PC-3 (cell line): ENCODE results near the gene CYTH2. TPM values are rescaled to one million over a fixed set of nuclear protein-coding genes. Genes with fewer than 3 reads are reported as not detected.

Experiments used
- ATAC-seq: fragments of 200-7000 bp; cut with Tn5 transposase; 2 replicates; pipeline ENCODE4 v1.9.1; 2020; ENCODE audit warnings: mild to moderate bottlenecking, moderate library complexity
- Bru-seq: library from RNA; stranded (reverse); fragments of 400-500 nt; gene quantifications from one replicate; lab custom pipeline; 2021; lab: Mats Ljungman, UMichigan
- BruChase-seq, 2 experiments: library from RNA; stranded (reverse); fragments of 400-500 nt; gene quantifications; one replicate each; lab custom pipeline; 2021; lab: Mats Ljungman, UMichigan
- BruUV-seq: library from RNA; stranded (reverse); fragments of 400-500 nt; replicated peaks from 2 replicates; lab custom pipeline; 2021; lab: Mats Ljungman, UMichigan
- CTCF ChIA-PET: fragments of 300-600 bp; sonication (Branson Sonifier 250); formaldehyde crosslinking; loops from one replicate; lab custom pipeline; 2022; ENCODE audit warnings: antibody characterized with exemption; lab: Charles Lee
- POLR2A ChIA-PET: fragments of 300-600 bp; sonication (Branson Sonifier 250); formaldehyde crosslinking; loops from one replicate; lab custom pipeline; 2022; ENCODE audit warnings: antibody characterized with exemption; ENCODE audit not compliant: unreplicated experiment; lab: Charles Lee
- DNase-seq: peaks from one replicate; pipeline ENCODE4 v3.0.0-alpha.2; 2015
- H2AFZ ChIP-seq: fragments of 300-600 bp; sonication (generic); 2 replicates; pipeline ENCODE4 v1.6.0; 2016; ENCODE audit warnings: antibody characterized with exemption, low read length
- H3F3A ChIP-seq: fragments of 300-600 bp; sonication (generic); one replicate; pipeline ENCODE4 v1.6.0; 2017; ENCODE audit warnings: antibody characterized with exemption, low read length, control low read depth, mild to moderate bottlenecking; ENCODE audit not compliant: unreplicated experiment
- H3K27ac ChIP-seq: fragments of 300-600 bp; sonication (generic); 2 replicates; pipeline ENCODE4 v1.5.1; 2016; ENCODE audit warnings: mild to moderate bottlenecking, low read length
- H3K27me3 ChIP-seq: fragments of 300-600 bp; sonication (generic); 2 replicates; pipeline ENCODE4 v1.6.1; 2016; ENCODE audit warnings: low read length, mixed read lengths
- H3K36me3 ChIP-seq: fragments of 300-600 bp; sonication (generic); 2 replicates; pipeline ENCODE4 v1.6.1; 2016; ENCODE audit warnings: low read depth, mixed run types, low read length, mixed read lengths
- H3K4me1 ChIP-seq: fragments of 300-600 bp; sonication (generic); 2 replicates; pipeline ENCODE4 v1.5.1; 2016; ENCODE audit warnings: low read length; ENCODE audit not compliant: insufficient read depth
- H3K4me2 ChIP-seq: fragments of 300-600 bp; sonication (generic); 2 replicates; pipeline ENCODE4 v1.6.0; 2016; ENCODE audit warnings: low read length
- H3K4me3 ChIP-seq: fragments of 300-600 bp; sonication (generic); 2 replicates; pipeline ENCODE4 v1.5.1; 2016; ENCODE audit warnings: mild to moderate bottlenecking, low read length, mixed read lengths
- H3K79me2 ChIP-seq: fragments of 300-600 bp; sonication (generic); 2 replicates; pipeline ENCODE4 v1.6.1; 2017; ENCODE audit warnings: low read length, mixed read lengths
- H3K9ac ChIP-seq: fragments of 300-600 bp; sonication (generic); 2 replicates; pipeline ENCODE4 v1.6.0; 2016; ENCODE audit warnings: mild to moderate bottlenecking, low read length
- H3K9me2 ChIP-seq: fragments of 300-600 bp; sonication (generic); replicated peaks from 2 replicates; pipeline ENCODE4 v1.6.1; 2016; ENCODE audit warnings: mixed run types, low read length, mixed read lengths
- H3K9me3 ChIP-seq: fragments of 300-600 bp; sonication (generic); 2 replicates; pipeline ENCODE4 v1.6.1; 2016; ENCODE audit warnings: low read length, mixed read lengths
- H4K20me1 ChIP-seq: fragments of 300-600 bp; sonication (generic); 2 replicates; pipeline ENCODE4 v1.6.1; 2016; ENCODE audit warnings: low read length, mixed read lengths
- CTCF ChIP-seq: fragments of 300-600 bp; sonication (generic); conservative IDR thresholded peaks from 2 replicates; pipeline ENCODE4 v1.5.1; 2017; ENCODE audit warnings: antibody characterized with exemption, low read depth, mild to moderate bottlenecking, low read length
- EZH2 ChIP-seq: fragments of 300-600 bp; sonication (generic); IDR thresholded peaks from one replicate; pipeline ENCODE4 v1.6.1; 2017; ENCODE audit warnings: antibody characterized with exemption, mild to moderate bottlenecking, low read length; ENCODE audit not compliant: unreplicated experiment
- EZH2phosphoT487 ChIP-seq: fragments of 300-600 bp; sonication (generic); IDR thresholded peaks from 2 replicates; pipeline ENCODE4 v1.6.1; 2018; ENCODE audit warnings: mild to moderate bottlenecking, antibody characterized with exemption, low read length, borderline replicate concordance
- intact Hi-C: fragments of 100-400 bp; cut with micrococcal nuclease; formaldehyde crosslinking; loops from 2 replicates; pipeline ENCODE4 v1.9.0; 2023
- long read RNA-seq: library from polyadenylated mRNA; unstranded; transcript quantifications from one replicate; pipeline ENCODE4 v2.0.0, GENCODE V29; 2021; ENCODE audit not compliant: unreplicated experiment
- total RNA-seq: library from RNA; depleted of rRNA; stranded (reverse); fragments of >200 nt; gene quantifications from 2 replicates; pipeline ENCODE4 v1.2.3, GENCODE V29; 2014; rRNA removed

CYTH2 gene
- total RNA-seq (50.5 and 58.6 TPM in 2 replicates), Bru-seq, nascent RNA (percentile 87 among the genes with signal in this experiment), BruChase-seq, experiment 1, labeled RNA remaining after a 6-hour chase (percentile 94 among the genes with signal in this experiment), BruChase-seq, experiment 2, labeled RNA remaining after a 2-hour chase (percentile 94 among the genes with signal in this experiment)
- long read RNA-seq, full-length matches to known transcripts, result 51 of 190 reads
- long read RNA-seq, partial matches to known transcripts, result 91 of 190 reads
- long read RNA-seq, other reads (novel, unspliced or antisense), result 48 of 190 reads

- peak within 1 kb of the TSS; percentile 92 for H3K9ac ChIP-seq
- H3K79me2 ChIP-seq, result peaks cover 14% of the 10 kb centered on the region
- BruUV-seq, result no TSS peak
- CTCF ChIA-PET, result no interaction called here
- ATAC-seq, result peak; percentile 62
- TF ChIP-seq CTCF (no peak), EZH2 (no peak), EZH2phosphoT487 (no peak)
- intact Hi-C loops, result no loop called here
- peaks cover 4% of the 10 kb centered on the region; the same call in 1 of the 2 replicates for H3K4me1 ChIP-seq
- peak within 1 kb of the TSS; percentile 61 for H2AFZ ChIP-seq
- no peaks in the 10 kb centered on the region for H3F3A ChIP-seq
- H3K9me2 ChIP-seq, result no peaks in the 10 kb centered on the region
- peaks cover 12% of the 10 kb centered on the region for H4K20me1 ChIP-seq
- H3K27me3 ChIP-seq, result no peaks in the 10 kb centered on the region
- H3K4me3 ChIP-seq, result peak within 1 kb of the TSS; percentile 81
- peak within 1 kb of the TSS; percentile 70 for H3K27ac ChIP-seq
- no peaks in the 10 kb centered on the region for H3K9me3 ChIP-seq
- H3K4me2 ChIP-seq, result peak within 1 kb of the TSS; percentile 95
- peak; percentile 68 for DNase-seq
- POLR2A ChIA-PET, result no interaction called here
- peaks cover 21% of the 10 kb centered on the region for H3K36me3 ChIP-seq
These were observed at the start of gene CYTH2 for GRCh38 chr19:48469289-48469881. Gene CYTH2 (plus strand): TSS chr19:48469369. CDS start chr19:48469508, 139 bp downstream.

- no peak for TF ChIP-seq CTCF
- no peak for TF ChIP-seq EZH2phosphoT487
- no peak for TF ChIP-seq EZH2
- Histone ChIP-seq H4K20me1 (no peaks in the 10 kb centered on the region), H3F3A (no peaks in the 10 kb centered on the region), H3K27ac (no peak overlapping the region), H3K79me2 (no peaks in the 10 kb centered on the region), H3K4me1 (peaks cover 6% of the 10 kb centered on the region), H2AFZ (no peak overlapping the region), H3K9ac (no peak overlapping the region), H3K36me3 (no peaks in the 10 kb centered on the region), H3K9me2 (no peaks in the 10 kb centered on the region), H3K4me2 (no peak overlapping the region), H3K27me3 (no peaks in the 10 kb centered on the region), H3K9me3 (no peaks in the 10 kb centered on the region), H3K4me3 (no peak overlapping the region)
- no TSS peak for BruUV-seq
- POLR2A ChIA-PET, result no interaction called here
- ATAC-seq, result no peak
- no peak for DNase-seq
- CTCF ChIA-PET, result no interaction called here
- intact Hi-C loops, result no loop called here
These were observed 47.6 kb upstream of the CYTH2 start for GRCh38 chr19:48421548-48421947.
